ENCODE data around the gene PHC2.

DNA sequence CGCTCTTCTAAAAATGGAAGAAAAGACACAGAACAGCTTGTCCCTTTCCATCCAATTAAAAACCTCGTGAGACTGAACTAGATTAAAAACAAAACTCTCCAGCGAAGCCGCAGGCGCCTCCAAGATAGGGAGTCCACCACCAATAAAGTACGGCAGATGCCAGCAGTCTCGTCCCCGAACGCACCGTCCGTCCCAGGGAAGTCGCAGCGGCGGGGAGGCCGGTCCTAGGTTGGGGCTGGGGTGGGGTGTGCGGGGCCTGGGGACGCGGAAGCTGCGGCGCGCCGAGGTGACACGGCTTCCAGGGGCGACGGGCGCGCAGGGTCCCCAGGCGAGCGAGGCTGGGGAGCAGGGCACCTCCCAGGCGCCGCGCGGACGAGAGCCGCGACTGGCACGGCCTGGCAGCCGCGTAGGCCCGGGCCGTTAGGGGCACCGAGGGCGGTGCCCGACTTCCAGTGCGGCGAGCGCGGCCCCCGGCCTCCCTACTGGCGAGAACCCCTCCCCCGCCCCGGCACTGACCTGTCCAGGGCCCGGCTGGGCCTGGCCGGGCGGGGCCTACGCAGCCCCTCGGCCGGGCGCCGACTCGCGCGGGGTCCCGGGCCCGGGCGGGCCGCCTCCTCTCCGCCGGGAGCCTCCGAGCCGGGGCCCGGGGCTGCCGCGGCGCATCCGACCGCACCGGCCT lies 81.7 kb downstream of the PHC2 start:
- TF ChIP-seq, protein P1, sequence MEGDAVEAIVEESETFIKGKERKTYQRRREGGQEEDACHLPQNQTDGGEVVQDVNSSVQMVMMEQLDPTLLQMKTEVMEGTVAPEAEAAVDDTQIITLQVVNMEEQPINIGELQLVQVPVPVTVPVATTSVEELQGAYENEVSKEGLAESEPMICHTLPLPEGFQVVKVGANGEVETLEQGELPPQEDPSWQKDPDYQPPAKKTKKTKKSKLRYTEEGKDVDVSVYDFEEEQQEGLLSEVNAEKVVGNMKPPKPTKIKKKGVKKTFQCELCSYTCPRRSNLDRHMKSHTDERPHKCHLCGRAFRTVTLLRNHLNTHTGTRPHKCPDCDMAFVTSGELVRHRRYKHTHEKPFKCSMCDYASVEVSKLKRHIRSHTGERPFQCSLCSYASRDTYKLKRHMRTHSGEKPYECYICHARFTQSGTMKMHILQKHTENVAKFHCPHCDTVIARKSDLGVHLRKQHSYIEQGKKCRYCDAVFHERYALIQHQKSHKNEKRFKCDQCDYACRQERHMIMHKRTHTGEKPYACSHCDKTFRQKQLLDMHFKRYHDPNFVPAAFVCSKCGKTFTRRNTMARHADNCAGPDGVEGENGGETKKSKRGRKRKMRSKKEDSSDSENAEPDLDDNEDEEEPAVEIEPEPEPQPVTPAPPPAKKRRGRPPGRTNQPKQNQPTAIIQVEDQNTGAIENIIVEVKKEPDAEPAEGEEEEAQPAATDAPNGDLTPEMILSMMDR (IDR thresholded peaks at IDR 0.05), result no peak
- TF ChIP-seq POLR2A (IDR thresholded peaks at IDR 0.05), result no peak
